ENCODE measurements around the gene TRIM49C. TPM values are rescaled to one million over a fixed set of nuclear protein-coding genes. Genes with fewer than 3 reads are reported as not detected.
"Not testable (repeated sequence)": the region's sequence is repeated elsewhere in the genome, so short reads cannot be mapped to it uniquely, and the experiment has no call there.

TRIM49C gene
- total RNA-seq, 1 experiment from 2014 or later, result not detected

DNA sequence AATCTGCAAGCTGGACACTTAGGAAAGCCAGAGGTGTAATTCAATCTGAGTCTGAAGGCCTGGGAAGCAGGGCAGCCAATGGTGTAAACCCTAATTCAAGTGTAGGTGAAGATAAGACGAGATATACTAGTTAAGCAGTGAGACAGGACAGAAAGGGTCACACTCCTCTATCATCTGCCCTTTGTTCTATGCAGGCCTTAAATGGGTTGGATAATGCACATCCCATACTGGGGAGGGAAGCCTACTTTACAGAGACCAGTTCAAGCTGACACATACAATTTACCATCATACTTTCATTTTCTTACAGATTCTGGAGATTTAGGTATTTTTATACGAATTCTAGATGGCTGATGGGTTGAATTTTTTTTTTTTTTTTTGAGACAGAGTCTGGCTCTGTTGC is 57.8 kb downstream of the TRIM49C start:
- H3K27me3 ChIP-seq (ENCODE audit: insufficient read depth, low read length); H3K79me2 ChIP-seq (ENCODE audit: insufficient read depth, low read length); H3K4me2 ChIP-seq (ENCODE audit: low read length); CTCF ChIA-PET; H3K9me2 ChIP-seq (ENCODE audit: insufficient read depth); H3K9ac ChIP-seq (ENCODE audit: low read length); RAD21 ChIA-PET (ENCODE audit: low non-redundant PET in 1 of 2, low total read pairs in 2 of 2, uncharacterized antibody in 2 of 2, unreplicated experiment in 2 of 2); H3K9me3 ChIP-seq (ENCODE audit: control insufficient read depth in 1 of 2, insufficient read depth in 1 of 2, low read depth in 1 of 2, low read length in 2 of 2); H2AFZ ChIP-seq (ENCODE audit: low read depth, low read length, poor library complexity, severe bottlenecking); H3K27ac ChIP-seq (ENCODE audit: low read depth, low read length); H3K36me3 ChIP-seq (ENCODE audit: control insufficient read depth in 1 of 2, insufficient read depth in 2 of 2, low read length in 2 of 2); H3K4me3 ChIP-seq (replicated peaks in 1 of 2; ENCODE audit: low read depth in 1 of 2, low read length in 2 of 2); intact Hi-C loops (cut with micrococcal nuclease); ATAC-seq; H4K20me1 ChIP-seq (ENCODE audit: insufficient read depth); POLR2A ChIA-PET; BruUV-seq (replicated peaks); H3K4me1 ChIP-seq (ENCODE audit: control insufficient read depth in 1 of 2, insufficient read depth in 2 of 2, low read length in 2 of 2); DNase-seq (ENCODE audit: low read depth, low spot score): not testable (repeated sequence)

Other genes starting within 250 kb of the TRIM49C start
- gene TRIM49, start 222.5 kb upstream of the TRIM49C start, total RNA-seq (2021; ENCODE audit: unreplicated experiment), result not detected
- gene TRIM64B, start 152.6 kb upstream of the TRIM49C start, total RNA-seq (2021; ENCODE audit: unreplicated experiment), result not detected
- not detected for gene TRIM49D1, start 108.9 kb upstream of the TRIM49C start, total RNA-seq (2021; ENCODE audit: unreplicated experiment)
- not detected for gene TRIM49D2, start 107.0 kb upstream of the TRIM49C start, total RNA-seq (2021; ENCODE audit: unreplicated experiment)
- not detected for gene TRIM64, start 65.1 kb upstream of the TRIM49C start, total RNA-seq (2021; ENCODE audit: unreplicated experiment)
- not detected for gene UBTFL1, start 54.8 kb downstream of the TRIM49C start, total RNA-seq (2021; ENCODE audit: unreplicated experiment)
- gene NAALAD2, start 103.6 kb downstream of the TRIM49C start, total RNA-seq (2021; ENCODE audit: unreplicated experiment), result not detected
- 95.6 TPM for gene CHORDC1, start 191.9 kb downstream of the TRIM49C start, total RNA-seq (2021; ENCODE audit: unreplicated experiment)